HL-60 (cell line): ENCODE data around the gene ZFY.

ENCODE experiments used
- POLR2AphosphoS5 ChIP-seq: IDR thresholded peaks from 2 replicates; pipeline ENCODE4 v1.6.1; 2012; ENCODE audit warnings: low read depth
- SPI1 ChIP-seq: IDR thresholded peaks from 2 replicates; pipeline ENCODE4 v1.6.1; 2012; ENCODE audit warnings: low read depth, mild to moderate bottlenecking, borderline replicate concordance
- TF ChIP-seq, protein P1 (sequence below): IDR thresholded peaks from one replicate; pipeline ENCODE4 v1.5.1; 2011; ENCODE audit warnings: low read length, control low read depth, inconsistent platforms; ENCODE audit not compliant: insufficient read depth
- TF ChIP-seq, protein P2 (sequence below): IDR thresholded peaks from 2 replicates; pipeline ENCODE4 v1.6.1; 2012; ENCODE audit warnings: low read depth; ENCODE audit not compliant: insufficient replicate concordance

DNA sequence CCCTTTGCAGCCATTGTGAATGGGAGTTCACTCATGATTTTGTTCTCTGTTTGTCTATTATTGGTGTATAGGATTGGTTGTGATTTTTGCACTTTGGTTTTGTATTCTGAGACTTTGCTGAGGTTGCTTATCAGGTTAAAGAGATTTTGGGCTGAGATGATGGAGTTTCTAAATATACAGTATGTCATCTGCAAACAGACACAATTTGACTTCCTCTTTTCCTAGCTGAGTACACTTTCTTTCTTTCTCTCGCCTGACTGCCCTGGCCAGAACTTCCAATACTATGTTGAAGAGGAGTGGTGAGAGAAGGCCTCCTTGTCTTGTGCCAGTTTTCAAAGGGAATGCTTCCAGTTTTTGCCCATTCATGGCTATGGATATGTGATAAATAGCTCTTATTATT lies 81.4 kb downstream of the ZFY start:
- TF ChIP-seq, protein P1, sequence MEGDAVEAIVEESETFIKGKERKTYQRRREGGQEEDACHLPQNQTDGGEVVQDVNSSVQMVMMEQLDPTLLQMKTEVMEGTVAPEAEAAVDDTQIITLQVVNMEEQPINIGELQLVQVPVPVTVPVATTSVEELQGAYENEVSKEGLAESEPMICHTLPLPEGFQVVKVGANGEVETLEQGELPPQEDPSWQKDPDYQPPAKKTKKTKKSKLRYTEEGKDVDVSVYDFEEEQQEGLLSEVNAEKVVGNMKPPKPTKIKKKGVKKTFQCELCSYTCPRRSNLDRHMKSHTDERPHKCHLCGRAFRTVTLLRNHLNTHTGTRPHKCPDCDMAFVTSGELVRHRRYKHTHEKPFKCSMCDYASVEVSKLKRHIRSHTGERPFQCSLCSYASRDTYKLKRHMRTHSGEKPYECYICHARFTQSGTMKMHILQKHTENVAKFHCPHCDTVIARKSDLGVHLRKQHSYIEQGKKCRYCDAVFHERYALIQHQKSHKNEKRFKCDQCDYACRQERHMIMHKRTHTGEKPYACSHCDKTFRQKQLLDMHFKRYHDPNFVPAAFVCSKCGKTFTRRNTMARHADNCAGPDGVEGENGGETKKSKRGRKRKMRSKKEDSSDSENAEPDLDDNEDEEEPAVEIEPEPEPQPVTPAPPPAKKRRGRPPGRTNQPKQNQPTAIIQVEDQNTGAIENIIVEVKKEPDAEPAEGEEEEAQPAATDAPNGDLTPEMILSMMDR = no peak
- TF ChIP-seq, protein P2, sequence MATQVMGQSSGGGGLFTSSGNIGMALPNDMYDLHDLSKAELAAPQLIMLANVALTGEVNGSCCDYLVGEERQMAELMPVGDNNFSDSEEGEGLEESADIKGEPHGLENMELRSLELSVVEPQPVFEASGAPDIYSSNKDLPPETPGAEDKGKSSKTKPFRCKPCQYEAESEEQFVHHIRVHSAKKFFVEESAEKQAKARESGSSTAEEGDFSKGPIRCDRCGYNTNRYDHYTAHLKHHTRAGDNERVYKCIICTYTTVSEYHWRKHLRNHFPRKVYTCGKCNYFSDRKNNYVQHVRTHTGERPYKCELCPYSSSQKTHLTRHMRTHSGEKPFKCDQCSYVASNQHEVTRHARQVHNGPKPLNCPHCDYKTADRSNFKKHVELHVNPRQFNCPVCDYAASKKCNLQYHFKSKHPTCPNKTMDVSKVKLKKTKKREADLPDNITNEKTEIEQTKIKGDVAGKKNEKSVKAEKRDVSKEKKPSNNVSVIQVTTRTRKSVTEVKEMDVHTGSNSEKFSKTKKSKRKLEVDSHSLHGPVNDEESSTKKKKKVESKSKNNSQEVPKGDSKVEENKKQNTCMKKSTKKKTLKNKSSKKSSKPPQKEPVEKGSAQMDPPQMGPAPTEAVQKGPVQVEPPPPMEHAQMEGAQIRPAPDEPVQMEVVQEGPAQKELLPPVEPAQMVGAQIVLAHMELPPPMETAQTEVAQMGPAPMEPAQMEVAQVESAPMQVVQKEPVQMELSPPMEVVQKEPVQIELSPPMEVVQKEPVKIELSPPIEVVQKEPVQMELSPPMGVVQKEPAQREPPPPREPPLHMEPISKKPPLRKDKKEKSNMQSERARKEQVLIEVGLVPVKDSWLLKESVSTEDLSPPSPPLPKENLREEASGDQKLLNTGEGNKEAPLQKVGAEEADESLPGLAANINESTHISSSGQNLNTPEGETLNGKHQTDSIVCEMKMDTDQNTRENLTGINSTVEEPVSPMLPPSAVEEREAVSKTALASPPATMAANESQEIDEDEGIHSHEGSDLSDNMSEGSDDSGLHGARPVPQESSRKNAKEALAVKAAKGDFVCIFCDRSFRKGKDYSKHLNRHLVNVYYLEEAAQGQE = no peak
- no peak for TF ChIP-seq POLR2AphosphoS5
- no peak for TF ChIP-seq SPI1
